Limb (tissue), 2 donors: Measurements from ENCODE around the gene RAP1GAP2.

ENCODE experiments used
- DNase-seq, 2 donors: peaks; one replicate each; pipeline ENCODE4 v3.0.0-alpha.2; 2016; ENCODE audit errors: extremely low spot score in 2 of 2

RAP1GAP2 gene

GRCh38 chr17:2946144-2946543, 149.9 kb downstream of the RAP1GAP2 start:
- no peak for DNase-seq

DNA sequence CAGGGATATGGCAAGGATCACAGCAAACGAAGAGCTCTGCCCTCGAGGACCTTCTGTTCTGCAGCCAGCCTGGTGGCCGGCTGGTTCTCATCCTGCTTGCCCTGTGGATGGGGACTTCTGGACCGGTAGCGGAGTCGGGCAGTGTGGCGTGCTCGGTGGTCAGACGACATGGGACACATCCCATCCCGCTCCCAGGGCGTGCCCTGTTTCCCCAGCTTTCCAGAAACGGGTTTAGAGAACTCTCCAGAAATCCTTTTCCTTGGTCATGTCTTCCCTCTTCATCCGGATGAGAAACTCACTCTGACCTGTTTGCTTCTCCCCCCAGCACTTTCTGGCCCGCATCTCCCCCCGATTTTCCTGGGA, 151.3 kb downstream of the RAP1GAP2 start:
- DNase-seq = no peak

GRCh38 chr17:2947996-2948550, 151.8 kb downstream of the RAP1GAP2 start:
- DNase-seq = no peak

DNA sequence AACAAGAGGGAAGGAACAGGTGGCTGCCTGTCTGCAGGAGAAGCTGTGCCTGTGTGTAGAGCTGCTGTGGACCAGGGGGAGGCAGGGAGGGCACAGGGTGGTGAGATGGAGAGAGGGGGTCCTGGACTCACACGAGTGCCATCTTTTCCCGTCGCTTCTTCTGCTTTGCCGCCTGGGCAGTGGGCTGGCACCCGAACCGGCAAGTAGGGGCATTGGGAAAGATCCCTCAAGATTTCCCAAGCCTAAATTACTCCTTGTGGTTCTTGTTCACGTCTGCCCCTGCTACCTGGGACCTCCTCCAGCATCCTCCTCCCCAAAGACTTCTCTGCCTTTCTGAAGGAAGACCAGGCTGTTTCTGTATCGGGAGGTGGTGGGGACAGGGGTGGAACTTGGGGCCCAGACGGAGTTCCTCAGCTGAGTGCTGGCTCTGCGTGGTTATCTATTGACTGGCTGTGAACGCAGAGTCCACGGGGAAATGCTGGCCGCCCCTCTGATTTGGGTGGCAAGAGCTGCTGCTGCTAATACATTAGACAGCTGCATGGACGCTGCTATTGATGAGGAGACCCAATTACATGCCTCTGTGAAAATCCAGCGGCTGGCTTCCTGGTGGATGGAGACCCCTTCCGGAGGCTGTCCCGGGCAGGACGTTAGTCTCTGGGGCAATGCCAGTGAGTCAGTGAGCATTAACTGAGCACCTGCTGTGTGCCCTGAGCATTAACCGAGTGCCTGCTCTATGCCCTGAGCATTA, 152.7 kb downstream of the RAP1GAP2 start:
- DNase-seq = no peak

- no peak for DNase-seq
Observed at GRCh38 chr17:2949469-2950044, 153.3 kb downstream of the RAP1GAP2 start.

DNA sequence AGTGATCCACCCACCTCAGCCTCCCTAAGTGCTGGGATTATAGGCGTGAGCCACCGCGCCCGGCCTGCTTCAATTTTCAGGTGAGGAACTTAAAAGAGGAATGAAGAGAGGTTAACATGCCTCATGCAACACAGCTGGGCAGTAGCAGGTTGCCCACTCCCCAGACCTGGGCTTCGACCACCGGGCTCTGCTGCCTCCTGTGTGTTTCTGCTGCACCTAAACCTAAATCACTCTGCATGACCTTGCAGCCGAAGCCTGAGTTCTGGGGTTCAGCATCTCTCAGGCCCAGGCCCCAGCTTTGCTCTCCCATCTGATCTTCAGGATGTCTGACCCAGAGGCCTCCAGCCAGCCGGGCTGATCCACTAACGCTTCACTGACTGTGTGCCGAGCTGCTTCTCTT, 154.6 kb downstream of the RAP1GAP2 start:
- DNase-seq = no peak

DNA sequence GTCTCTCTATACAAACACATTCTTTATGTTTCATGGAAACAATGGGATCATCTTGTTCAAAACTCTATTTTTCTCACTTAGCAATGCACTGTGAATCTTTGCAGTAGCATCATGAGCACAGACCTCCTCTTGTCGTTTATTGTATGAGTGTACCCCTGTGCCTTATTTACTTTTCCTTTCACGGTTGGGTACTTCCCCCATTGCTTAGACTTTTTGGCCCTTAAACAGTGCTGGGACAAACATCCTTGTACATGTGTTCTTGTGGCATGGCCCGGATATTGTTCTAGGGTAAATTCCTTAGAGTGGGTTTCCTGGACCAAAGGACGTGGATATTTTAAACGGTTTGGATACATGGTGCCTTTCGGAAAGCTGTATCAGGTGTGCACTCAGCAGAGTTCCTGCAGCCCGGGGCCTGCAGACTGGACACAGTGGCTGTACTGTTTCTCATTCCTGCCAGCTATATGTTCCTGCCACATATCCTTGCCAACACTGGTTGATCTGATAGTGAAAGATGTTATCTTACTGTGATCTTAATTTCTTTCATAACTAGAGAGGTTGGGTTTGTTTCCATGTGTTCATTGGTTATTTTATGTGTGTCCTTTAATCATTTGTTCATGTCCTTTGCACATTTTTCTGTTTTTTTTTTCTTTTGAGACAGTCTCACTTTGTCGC, 156.1 kb downstream of the RAP1GAP2 start:
- no peak for DNase-seq

DNA sequence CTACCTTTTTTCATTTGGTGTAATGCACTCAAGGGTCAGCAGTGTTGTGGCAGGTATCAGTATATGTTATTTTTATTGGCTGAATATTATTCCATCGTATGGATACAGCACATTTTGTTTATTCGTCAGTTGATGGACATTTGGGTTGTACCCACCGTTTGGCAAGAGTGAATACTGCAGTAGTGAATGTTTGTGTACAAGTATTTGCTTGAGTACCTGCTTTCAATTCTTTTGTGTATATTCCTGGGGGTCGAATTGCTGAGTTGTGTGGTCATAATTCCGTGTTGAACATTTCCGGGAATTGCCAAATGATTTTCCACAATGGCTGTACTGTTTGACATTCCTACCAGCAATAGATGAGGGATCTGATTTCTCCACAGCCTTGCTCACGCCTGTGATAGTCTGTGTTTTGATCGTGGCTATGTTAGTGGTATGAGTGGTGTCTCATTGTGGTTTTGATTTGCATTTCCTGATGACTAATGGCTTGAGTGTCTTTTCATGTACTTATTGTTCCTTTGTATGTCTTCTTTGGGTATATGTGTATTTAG, 158.7 kb downstream of the RAP1GAP2 start:
- DNase-seq = no peak

GRCh38 chr17:2955931-2956582, 159.8 kb downstream of the RAP1GAP2 start:
- DNase-seq = no peak

DNA sequence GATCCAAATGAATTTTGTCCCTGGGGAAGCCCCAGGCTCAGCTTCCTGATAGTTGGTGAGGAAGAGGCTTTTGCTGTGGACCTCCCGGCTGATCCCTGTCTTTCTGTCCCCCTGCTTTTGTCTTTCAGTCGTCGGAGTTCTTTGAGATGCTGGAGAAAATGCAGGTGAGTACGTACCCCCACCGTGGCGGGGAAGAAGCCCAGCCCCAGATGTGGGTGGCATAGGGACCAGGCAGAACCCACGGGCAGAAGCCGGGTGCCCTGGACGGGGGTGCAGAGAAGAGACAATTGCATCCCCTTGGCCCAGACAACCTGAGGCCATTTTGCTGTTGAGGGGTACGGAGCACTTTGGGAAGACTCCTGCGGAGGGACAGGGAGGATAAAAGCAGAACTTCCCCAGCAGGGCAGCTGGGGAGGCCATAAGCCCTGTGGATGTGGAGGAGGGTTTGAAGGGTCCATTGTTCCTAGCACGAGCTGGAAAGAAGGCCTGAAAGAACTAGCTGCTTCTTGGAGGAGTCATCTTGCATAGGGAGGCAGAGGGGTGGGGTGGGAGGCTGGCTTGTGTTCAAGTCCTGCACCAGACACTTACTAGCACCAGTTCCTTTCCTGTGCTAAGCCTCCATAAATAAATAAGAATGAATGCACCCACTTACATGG, 161.5 kb downstream of the RAP1GAP2 start:
- no peak for DNase-seq

DNA sequence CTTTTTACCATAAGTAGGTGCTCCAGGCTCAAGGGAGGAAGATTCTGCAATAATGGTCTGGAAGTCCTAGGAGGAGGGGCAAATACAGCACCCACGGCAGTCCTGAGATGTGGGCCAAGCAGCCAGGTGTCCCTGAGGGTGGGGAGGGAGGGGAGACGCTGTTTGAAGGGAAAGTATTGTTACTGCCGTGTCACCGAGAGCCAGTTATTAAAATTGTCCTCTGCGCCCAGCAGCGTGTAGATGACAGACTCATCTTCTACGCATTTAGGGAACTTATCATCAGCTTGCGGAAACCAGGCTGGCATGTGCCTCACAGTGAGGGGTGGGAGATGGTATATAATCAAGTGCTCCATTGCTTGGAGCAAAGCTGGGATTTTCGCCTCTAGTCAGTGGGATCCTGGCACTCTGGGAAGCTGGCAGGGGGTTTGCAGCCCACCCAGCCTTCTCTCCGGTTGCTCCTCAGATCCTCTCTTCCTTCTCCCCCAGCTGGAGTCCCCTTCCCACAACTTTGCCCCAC, 162.5 kb downstream of the RAP1GAP2 start:
- DNase-seq = no peak

DNA sequence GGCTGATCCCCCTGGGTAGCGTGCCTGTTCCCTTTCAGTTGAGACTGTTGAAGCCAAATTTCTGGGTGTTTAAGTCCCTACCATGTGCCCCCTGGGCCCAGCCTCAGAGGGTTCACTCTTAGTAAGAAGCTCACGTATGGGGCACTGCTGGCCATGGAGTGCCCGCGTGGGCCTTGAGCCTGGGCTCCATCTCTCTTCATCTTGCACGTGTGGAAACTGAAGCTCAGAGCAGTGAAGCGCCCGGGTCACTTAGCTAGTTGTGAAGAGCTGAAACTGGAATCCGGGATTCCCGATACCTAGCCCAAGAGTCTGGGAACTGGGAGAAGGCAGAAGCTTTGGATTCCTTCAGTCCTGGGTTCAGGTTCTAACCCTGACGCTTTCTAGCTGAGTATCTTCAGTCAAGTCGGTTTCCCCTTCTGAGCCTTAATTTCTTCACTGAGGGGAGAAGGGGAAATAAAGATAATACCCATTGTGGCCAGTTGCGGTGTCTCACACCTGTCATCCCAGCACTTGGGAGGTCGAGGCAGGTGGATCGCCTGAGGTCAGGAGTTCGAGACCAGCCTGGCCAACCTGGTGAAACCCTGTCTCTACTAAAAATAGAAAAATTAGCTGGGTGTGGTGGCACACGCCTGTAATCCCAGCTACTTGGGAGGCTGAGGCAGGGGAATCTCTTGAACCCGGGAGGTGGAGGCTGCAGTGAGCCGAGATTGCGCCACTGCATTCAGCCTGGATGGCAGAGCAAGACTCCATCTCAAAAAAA, 163.3 kb downstream of the RAP1GAP2 start:
- no peak for DNase-seq

DNA sequence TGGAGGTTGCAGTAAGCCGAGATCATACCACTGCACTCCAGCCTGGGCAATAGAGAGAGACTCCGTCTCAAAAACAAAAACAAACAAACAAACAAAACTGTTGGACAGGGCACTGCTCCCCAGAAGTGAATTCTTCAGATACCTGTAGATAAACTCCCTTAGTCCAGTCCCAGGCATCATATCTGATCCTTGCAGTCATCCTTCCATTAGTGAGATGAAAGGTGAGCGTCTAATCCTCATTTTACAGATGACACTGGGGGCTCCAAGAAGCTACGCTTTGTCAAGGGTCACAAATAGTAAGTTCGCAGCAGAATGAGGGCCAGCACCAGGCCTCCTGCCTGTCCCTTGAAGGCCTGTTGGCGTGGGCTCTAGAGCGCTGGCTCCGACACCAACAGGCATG, 165.2 kb downstream of the RAP1GAP2 start:
- DNase-seq = no peak

GRCh38 chr17:2962236-2962635, 166.0 kb downstream of the RAP1GAP2 start:
- no peak for DNase-seq

GRCh38 chr17:2962729-2963128, 166.5 kb downstream of the RAP1GAP2 start:
- DNase-seq = no peak

DNA sequence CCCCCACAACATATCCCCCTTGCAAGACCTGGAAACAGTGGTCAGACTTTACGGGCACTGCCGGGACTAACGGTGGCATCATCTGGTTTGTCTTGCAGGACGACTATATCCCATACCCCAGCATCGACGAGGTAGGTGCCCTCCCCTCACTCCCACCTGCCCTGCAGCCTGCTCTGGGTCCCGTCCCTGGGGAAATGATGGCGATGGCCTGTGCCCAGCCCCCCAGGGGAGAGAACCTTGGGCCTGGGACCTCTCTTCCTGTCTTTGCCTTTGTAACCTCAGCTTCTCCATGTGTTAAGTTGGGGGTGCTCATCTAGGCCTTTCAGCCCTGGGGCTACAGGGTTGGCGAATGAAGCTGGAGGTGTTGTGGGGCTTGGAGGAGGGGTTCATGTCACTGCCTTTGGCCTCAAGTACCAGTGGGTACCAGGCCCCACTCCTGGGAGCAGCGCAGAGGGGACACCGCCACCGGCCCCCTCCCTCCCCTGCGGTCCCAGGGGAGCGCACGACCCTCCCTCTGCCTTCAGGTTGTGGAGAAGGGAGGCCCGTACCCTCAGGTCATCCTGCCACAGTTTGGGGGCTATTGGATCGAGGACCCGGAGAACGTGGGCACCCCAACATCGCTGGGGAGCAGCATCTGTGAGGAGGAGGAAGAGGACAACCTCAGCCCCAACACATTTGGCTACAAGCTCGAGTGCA, 167.2 kb downstream of the RAP1GAP2 start:
- no peak for DNase-seq

DNA sequence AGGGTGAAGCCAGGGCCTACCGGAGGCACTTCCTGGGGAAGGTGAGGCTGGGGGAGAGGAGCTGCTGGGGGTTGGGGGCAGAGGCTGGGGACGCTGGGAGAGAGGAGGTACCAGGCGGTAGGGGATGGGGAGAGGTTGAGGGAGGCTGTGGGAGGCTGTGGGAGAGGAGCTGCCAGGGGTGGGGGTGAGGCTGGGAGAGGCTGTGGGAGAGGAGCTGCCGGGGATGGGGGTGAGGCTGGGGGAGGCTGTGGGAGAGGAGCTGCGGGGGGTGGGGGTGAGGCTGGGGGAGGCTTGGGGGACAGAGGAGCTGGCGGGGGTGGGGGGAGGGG, 167.8 kb downstream of the RAP1GAP2 start:
- DNase-seq = no peak

DNA sequence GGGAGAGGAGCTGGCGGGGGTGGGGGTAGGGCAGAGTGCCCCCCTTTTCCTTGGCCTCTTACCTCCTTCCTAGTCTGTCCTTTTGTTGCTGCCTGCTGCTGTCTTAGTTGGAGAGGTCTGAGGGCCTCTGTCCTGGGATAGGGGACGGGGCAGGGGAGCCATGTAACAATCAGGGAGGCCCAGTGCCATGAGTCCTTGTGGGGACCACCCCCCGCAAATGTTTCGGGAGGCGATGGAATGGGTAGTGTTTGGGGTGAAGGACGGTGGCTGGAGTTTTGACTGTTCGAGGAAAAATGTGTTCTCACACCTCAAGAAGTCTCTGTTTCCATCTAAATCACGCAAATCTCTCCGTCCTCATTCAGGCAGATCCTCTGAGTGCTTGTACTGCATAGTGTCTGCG, 168.1 kb downstream of the RAP1GAP2 start:
- no peak for DNase-seq

DNA sequence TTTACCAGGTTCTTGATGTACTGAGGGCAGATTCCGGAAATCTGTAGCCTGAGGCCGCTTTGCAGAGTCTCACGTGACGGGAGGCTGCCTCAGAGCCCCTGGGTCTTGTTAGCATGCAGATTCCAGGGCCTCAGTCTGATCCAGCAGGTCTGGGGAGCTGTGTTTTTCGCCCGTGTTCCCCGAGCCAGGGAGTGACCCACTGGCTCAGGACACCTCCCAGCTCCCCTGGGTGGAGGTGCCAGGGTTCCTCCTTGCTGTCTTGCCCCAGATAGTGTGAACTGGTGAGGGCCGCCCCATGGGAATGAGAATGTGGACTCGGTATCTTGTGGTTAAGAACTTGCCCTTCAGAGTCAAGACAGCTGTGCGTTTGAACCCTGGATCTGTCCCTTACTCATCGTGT, 168.6 kb downstream of the RAP1GAP2 start:
- no peak for DNase-seq
